HTERT RPE-1 (cell line): ENCODE data around the gene RNF141.

Experiments
- in situ Hi-C: fragments of 300-500 bp; cut with MboI; formaldehyde crosslinking; loops from 4 replicates; pipeline ENCODE4 v1.14.3; 2020; ENCODE audit warnings: low sequenced_read_pairs

The RNF141 gene

GRCh38 chr11:10484461-10485180, 56.4 kb downstream of the RNF141 start:
- in situ Hi-C loops = no loop called here

- in situ Hi-C loops = no loop called here
Observed at GRCh38 chr11:10483584-10483983, 57.4 kb downstream of the RNF141 start.

- in situ Hi-C loops = no loop called here
Observed at GRCh38 chr11:10483174-10483573, 57.8 kb downstream of the RNF141 start.

- in situ Hi-C loops = no loop called here
Observed at GRCh38 chr11:10481560-10482349, 59.2 kb downstream of the RNF141 start.

GRCh38 chr11:10480760-10481159, 60.2 kb downstream of the RNF141 start:
- in situ Hi-C loops = no loop called here

- in situ Hi-C loops = no loop called here
Observed at GRCh38 chr11:10480026-10480425, 61.0 kb downstream of the RNF141 start.

- in situ Hi-C loops = no loop called here
Observed at GRCh38 chr11:10478574-10479550, 62.1 kb downstream of the RNF141 start.

GRCh38 chr11:10478066-10478465, 62.9 kb downstream of the RNF141 start:
- in situ Hi-C loops = no loop called here

GRCh38 chr11:10477690-10478046, 63.3 kb downstream of the RNF141 start:
- in situ Hi-C loops = no loop called here

- in situ Hi-C loops = no loop called here
Observed at GRCh38 chr11:10476927-10477689, 63.9 kb downstream of the RNF141 start.

GRCh38 chr11:10476342-10476741, 64.6 kb downstream of the RNF141 start:
- in situ Hi-C loops = no loop called here

GRCh38 chr11:10474551-10474950, 66.4 kb downstream of the RNF141 start:
- in situ Hi-C loops = no loop called here

- in situ Hi-C loops = no loop called here
Observed at GRCh38 chr11:10473371-10473770, 67.6 kb downstream of the RNF141 start.

- in situ Hi-C loops = no loop called here
Observed at GRCh38 chr11:10462746-10463300, 78.2 kb downstream of the RNF141 start.
